ENCODE measurements around the gene TNFRSF1A. TPM values are rescaled to one million over a fixed set of nuclear protein-coding genes. Genes with fewer than 3 reads are reported as not detected.

The TNFRSF1A gene
- total RNA-seq, 1 experiment from 2014 or later: 59.9 TPM

DNA sequence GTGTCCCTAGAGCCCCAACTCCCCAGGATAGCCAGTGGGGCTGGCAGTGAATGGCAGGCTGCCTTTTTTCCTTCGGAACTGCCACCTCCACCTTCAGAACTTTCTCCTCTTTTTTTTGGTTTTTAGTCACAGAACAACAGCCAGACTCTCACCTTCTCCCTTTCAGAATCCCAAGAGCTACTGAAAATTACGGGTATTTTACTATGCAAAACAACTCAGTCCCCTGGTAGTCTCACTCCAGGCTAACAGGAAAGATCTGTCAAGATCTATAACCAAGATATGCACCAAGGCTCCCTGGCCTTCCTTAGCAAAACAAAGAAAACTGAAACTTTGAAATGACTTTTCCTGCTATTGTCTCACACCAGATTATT lies 18.9 kb downstream of the TNFRSF1A start:
- H2AK5ac ChIP-seq (ENCODE audit: insufficient read length, low read length): no peak overlapping the region
- no peak overlapping the region for H2BK12ac ChIP-seq (ENCODE audit: insufficient read length, low read depth, low read length)
- H2BK120ac ChIP-seq (ENCODE audit: low read depth, low read length, poor library complexity, severe bottlenecking): no peak overlapping the region
- no peaks in the 10 kb centered on the region for H3K27me3 Mint-ChIP-seq (ENCODE audit: low read depth)
- no peaks in the 10 kb centered on the region for H4K20me1 ChIP-seq (ENCODE audit: control insufficient read depth, insufficient read depth, insufficient read length)
- peak overlapping the region; percentile 30 for H3K27ac ChIP-seq (ENCODE audit: insufficient read length, low read depth, low read length)
- no peaks in the 10 kb centered on the region for H3K27me3 ChIP-seq (ENCODE audit: insufficient read depth, low read length)
- no peak overlapping the region for H4K8ac ChIP-seq (replicated peaks; ENCODE audit: insufficient read length, low read depth, low read length)
- H3T11ph ChIP-seq (ENCODE audit: low read length): no peak overlapping the region
- no peak overlapping the region for H3K18ac ChIP-seq (ENCODE audit: insufficient read length, low read depth, low read length)
- H3K56ac ChIP-seq (ENCODE audit: insufficient read length, low read depth, low read length): no peak overlapping the region
- peaks cover 16 to 46% (median 40%) of the 10 kb centered on the region in 3 experiments; a peak in 6 of 7 replicates for H3K36me3 Mint-ChIP-seq (ENCODE audit: insufficient read depth in 1 of 3, low read depth in 3 of 3)
- H3K79me1 ChIP-seq (ENCODE audit: insufficient read depth, low read depth, low read length, poor library complexity, severe bottlenecking): no peaks in the 10 kb centered on the region
- H3K4me3 Mint-ChIP-seq: peak overlapping the region in 1 of 2 experiments; percentile 68; a peak in 3 of 5 replicates
- no peak overlapping the region for H3K14ac ChIP-seq (ENCODE audit: insufficient read depth, low read length)
- no peak overlapping the region for H4K5ac ChIP-seq (ENCODE audit: insufficient read length, low read depth, low read length)
- H3K9ac ChIP-seq (ENCODE audit: extremely low read depth, insufficient read length, low read length): no peak overlapping the region
- WGBS (ENCODE audit: extremely low coverage, insufficient read length, low lambda C conversion rate): no CpG with 5 or more reads among the region's 2 CpGs
- H3K4me2 ChIP-seq (ENCODE audit: insufficient read depth, insufficient read length, low read length): peak overlapping the region; percentile 43
- no peaks in the 10 kb centered on the region for H3K23me2 ChIP-seq (ENCODE audit: insufficient read length, low read depth, low read length, poor library complexity, severe bottlenecking)
- H2AFZ ChIP-seq (ENCODE audit: low read length): no peak overlapping the region
- peaks cover 64 to 65% of the 10 kb centered on the region in 2 experiments for H3K4me1 Mint-ChIP-seq
- no peak for DNase-seq
- no peak overlapping the region for H2BK5ac ChIP-seq (ENCODE audit: insufficient read length, low read length)
- H3K27ac Mint-ChIP-seq: peak overlapping the region; percentile 53 to 98 (median 94); a peak in 6 of 7 replicates
- H3K9me3 ChIP-seq (ENCODE audit: control insufficient read depth, low read depth, low read length): no peaks in the 10 kb centered on the region
- H3K79me2 ChIP-seq (ENCODE audit: insufficient read depth, low read length): no peaks in the 10 kb centered on the region
- no peak overlapping the region for H4K91ac ChIP-seq (ENCODE audit: insufficient read length, low read depth, low read length)
- no peak overlapping the region for H3K4ac ChIP-seq (ENCODE audit: low read depth, low read length)
- H2BK20ac ChIP-seq (ENCODE audit: low read depth, low read length, poor library complexity, severe bottlenecking): no peak overlapping the region
- H2BK15ac ChIP-seq (ENCODE audit: low read depth, low read length): no peak overlapping the region
- TF ChIP-seq, protein P1, sequence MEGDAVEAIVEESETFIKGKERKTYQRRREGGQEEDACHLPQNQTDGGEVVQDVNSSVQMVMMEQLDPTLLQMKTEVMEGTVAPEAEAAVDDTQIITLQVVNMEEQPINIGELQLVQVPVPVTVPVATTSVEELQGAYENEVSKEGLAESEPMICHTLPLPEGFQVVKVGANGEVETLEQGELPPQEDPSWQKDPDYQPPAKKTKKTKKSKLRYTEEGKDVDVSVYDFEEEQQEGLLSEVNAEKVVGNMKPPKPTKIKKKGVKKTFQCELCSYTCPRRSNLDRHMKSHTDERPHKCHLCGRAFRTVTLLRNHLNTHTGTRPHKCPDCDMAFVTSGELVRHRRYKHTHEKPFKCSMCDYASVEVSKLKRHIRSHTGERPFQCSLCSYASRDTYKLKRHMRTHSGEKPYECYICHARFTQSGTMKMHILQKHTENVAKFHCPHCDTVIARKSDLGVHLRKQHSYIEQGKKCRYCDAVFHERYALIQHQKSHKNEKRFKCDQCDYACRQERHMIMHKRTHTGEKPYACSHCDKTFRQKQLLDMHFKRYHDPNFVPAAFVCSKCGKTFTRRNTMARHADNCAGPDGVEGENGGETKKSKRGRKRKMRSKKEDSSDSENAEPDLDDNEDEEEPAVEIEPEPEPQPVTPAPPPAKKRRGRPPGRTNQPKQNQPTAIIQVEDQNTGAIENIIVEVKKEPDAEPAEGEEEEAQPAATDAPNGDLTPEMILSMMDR (conservative IDR thresholded peaks at IDR 0.05): no peak
- H3K23ac ChIP-seq (ENCODE audit: insufficient read length, low read depth, low read length): no peak overlapping the region
- peaks cover 17% of the 10 kb centered on the region; the same call in 1 of the 2 replicates for H3K4me1 ChIP-seq (ENCODE audit: insufficient read depth, low read length)
- H3K9me3 Mint-ChIP-seq: no peaks in the 10 kb centered on the region

All from H9 (cell line).